ENCODE measurements around the gene DNAI1. TPM values are rescaled to one million over a fixed set of nuclear protein-coding genes. Genes with fewer than 3 reads are reported as not detected.

Gene DNAI1
- total RNA-seq, 2 donors from 2014 or later, result 0.23 TPM; not detected in 1

DNA sequence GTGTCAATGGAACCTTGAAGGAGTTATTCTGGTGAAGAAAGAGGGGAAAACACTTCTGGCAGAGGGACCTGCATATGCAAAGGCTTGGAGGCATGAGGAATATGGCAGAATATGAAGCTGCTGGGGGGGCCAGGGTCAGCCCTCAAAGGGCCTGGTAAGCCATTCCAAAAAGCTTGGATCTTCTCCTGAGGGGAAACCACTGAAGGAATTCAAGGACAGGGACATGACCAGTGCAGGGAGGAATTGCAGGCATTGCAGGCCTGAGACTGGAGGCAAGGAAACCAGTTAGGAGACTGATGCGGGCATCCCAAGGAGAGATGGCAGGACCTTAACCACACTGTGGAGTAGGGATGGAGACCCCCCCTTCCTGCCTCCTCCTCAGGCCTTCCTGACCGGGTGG, 42.8 kb downstream of the DNAI1 start:
- Mint-ChIP-seq H3K4me1 (ENCODE audit: low read depth) (peaks cover 15% of the 10 kb centered on the region), H3K4me3 (no peak overlapping the region), H3K36me3 (ENCODE audit: insufficient read depth in 2 of 2) (no peaks in the 10 kb centered on the region), H3K27me3 (ENCODE audit: low read depth) (peaks cover 14% of the 10 kb centered on the region), H3K9me3 (no peaks in the 10 kb centered on the region), H3K27ac (no peak overlapping the region)
- ATAC-seq (replicated peaks in 1 of 2), result no peak
- no peak for DNase-seq

DNA sequence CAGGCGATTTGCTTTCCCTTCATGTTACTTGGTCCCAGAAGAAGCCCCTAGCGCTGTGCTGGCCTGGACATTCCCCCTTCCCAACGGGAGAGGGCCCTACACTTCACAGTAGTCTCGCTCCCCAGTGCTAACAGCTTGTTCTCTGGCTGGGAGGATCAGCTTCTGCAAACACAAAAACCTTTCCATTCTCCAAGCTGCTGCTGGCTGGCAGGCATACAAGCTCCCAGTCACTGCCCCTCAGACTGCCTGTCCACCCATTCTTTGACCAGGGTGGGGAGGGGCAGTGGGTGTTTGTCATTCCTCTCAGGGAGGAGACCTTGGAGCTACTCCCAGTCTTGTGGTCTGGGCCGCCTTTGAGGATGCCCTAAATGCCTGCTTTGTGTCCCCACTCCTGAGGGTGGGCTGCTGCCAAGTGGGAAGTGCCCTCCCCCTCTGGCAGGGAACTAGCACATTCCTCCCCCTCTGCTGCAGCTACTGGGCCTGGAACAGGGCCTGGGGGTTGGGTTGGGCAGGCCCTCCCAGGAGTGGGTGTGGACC, 43.4 kb downstream of the DNAI1 start:
- Mint-ChIP-seq H3K36me3 (ENCODE audit: insufficient read depth in 2 of 2) (no peaks in the 10 kb centered on the region), H3K9me3 (no peaks in the 10 kb centered on the region), H3K27me3 (ENCODE audit: low read depth) (peaks cover 14% of the 10 kb centered on the region), H3K27ac (no peak overlapping the region), H3K4me1 (ENCODE audit: low read depth) (peaks cover 15% of the 10 kb centered on the region), H3K4me3 (no peak overlapping the region)
- DNase-seq, result no peak
- ATAC-seq (replicated peaks in 1 of 2), result no peak

DNA sequence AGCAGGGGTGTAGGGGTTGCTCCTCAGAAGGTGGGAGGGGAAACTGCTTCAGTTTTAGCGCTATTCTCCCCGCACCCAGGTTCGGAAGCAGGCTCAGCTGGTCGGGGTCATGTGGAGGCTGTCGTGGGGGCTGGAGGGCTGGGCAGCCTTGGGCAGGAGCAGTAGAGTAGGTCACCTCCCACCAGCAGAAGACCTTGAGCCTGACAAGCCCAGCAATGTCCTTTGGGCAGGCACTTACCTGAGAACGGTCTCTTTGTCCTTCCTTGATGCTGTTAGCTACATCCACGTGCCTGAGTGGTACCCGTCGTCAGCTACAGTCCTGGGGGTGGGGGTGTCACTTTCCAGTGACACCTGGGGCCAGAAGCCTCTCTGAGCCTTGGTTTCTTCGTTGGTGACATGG, 43.9 kb downstream of the DNAI1 start:
- H3K27me3 Mint-ChIP-seq (ENCODE audit: low read depth), result peaks cover 10% of the 10 kb centered on the region
- no peak overlapping the region for H3K4me3 Mint-ChIP-seq
- H3K9me3 Mint-ChIP-seq, result no peaks in the 10 kb centered on the region
- ATAC-seq (replicated peaks in 1 of 2) (no peak), DNase-seq (no peak)
- peaks cover 15% of the 10 kb centered on the region for H3K4me1 Mint-ChIP-seq (ENCODE audit: low read depth)
- no peaks in the 10 kb centered on the region for H3K36me3 Mint-ChIP-seq (ENCODE audit: insufficient read depth in 2 of 2)
- no peak overlapping the region for H3K27ac Mint-ChIP-seq

DNA sequence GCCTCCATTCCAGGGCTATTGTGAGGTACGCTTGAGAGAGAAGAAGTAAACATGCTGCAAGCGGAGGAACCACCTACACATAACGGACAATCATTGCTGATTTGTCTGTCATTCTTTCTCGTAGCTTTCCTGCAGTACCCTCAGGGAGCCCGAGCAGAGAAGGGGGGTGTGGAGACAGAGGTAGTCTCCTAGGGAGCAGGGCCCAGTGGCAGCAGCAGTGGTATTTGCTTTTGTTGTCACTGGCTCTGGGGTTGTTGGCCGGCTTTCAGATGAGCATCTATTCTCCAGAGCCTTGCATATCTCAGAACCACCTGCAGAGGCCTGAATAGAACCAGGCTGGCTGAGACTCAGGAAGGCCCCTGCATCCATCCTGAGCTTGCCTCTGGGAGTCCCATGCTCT, 44.3 kb downstream of the DNAI1 start:
- Mint-ChIP-seq H3K9me3 (no peaks in the 10 kb centered on the region), H3K27me3 (ENCODE audit: low read depth) (peaks cover 6% of the 10 kb centered on the region), H3K4me1 (ENCODE audit: low read depth) (peaks cover 15% of the 10 kb centered on the region), H3K27ac (no peak overlapping the region), H3K4me3 (no peak overlapping the region), H3K36me3 (ENCODE audit: insufficient read depth in 2 of 2) (no peaks in the 10 kb centered on the region)
- DNase-seq (no peak), ATAC-seq (replicated peaks in 1 of 2) (no peak)

DNA sequence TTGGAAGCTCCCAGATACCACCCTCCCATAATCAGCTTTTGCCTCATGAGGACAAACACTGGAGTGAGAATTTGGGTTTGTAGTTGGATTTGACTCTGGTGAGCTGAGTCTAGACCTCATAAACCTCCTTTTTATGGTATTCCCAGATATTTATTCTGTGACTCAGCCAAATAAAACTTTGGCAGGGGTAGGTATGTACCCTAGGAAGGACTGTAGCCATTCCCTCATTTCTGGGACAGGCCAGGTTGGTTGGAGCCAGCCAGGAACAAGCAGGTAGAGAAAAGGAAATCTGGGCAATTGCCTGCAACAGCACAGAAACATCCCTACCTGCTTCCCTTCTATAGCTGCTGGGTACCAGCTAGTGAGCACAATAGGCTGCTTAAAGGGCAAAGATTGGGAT, 44.8 kb downstream of the DNAI1 start:
- DNase-seq (no peak), ATAC-seq (replicated peaks in 1 of 2) (no peak)
- no peak overlapping the region for H3K27ac Mint-ChIP-seq
- H3K4me1 Mint-ChIP-seq (ENCODE audit: low read depth), result peaks cover 15% of the 10 kb centered on the region
- H3K4me3 Mint-ChIP-seq, result no peak overlapping the region
- H3K9me3 Mint-ChIP-seq, result no peaks in the 10 kb centered on the region
- H3K36me3 Mint-ChIP-seq (ENCODE audit: insufficient read depth in 2 of 2), result no peaks in the 10 kb centered on the region
- peaks cover 5% of the 10 kb centered on the region for H3K27me3 Mint-ChIP-seq (ENCODE audit: low read depth)

DNA sequence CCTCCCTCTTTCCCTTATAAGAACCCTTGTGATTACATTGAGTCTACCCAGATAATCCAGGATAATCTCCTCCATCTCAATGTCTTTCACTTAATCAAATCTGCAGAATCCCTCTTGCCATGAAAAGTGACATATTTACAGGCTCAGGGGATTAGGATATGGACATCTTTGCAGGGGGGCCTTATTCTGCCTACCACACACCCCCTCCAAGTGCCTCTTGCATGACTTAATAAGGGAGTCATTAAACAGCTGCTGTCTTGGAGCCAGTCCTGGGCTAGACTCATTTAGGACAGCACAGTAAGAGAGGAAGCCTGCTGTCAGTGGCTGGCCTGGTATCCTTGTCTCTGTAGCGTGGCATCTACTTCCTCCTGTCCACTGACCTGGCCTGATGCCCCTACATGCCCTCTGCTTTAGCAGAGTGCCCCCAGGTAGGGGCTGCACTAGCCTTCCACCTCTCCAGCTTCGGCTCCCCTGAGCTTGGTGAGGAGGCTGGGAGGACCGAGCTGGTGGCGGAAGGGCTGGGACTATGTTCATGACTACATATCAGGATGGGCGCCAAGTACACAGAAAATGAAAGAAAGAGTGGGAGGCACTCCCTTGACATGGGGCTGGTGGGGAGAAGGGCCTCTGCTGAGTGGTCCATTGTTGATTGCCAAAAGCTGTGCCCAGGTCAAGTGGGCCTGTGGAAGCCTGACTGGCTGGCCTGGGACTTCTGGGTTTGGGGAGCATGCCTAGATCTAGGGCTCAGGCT, 46.9 kb downstream of the DNAI1 start:
- Mint-ChIP-seq H3K27ac (no peak overlapping the region), H3K9me3 (no peaks in the 10 kb centered on the region), H3K27me3 (ENCODE audit: low read depth) (peaks cover 5% of the 10 kb centered on the region), H3K4me3 (no peak overlapping the region), H3K36me3 (ENCODE audit: insufficient read depth in 2 of 2) (no peaks in the 10 kb centered on the region), H3K4me1 (ENCODE audit: low read depth) (peaks cover 1% of the 10 kb centered on the region)
- ATAC-seq (replicated peaks in 1 of 2) (no peak), DNase-seq (no peak)

DNA sequence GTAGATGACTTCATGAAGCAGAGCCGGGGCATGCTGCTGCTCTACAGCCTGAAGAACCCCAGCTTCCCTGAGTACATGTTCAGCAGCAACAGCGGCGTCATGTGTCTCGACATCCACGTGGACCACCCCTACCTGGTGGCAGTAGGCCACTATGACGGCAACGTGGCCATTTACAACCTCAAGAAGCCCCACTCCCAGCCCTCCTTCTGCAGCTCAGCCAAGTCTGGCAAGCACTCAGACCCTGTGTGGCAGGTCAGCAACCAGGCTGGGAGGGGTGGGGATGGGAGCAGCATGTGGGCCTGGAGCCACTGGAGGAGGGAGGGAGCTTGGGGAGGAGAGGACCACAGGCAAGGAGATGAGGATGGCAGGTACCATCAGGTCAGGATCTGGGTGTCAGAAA, 48.0 kb downstream of the DNAI1 start:
- ATAC-seq (replicated peaks in 1 of 2) (no peak), DNase-seq (no peak)
- H3K36me3 Mint-ChIP-seq (ENCODE audit: insufficient read depth in 2 of 2), result no peaks in the 10 kb centered on the region
- H3K27me3 Mint-ChIP-seq (ENCODE audit: low read depth), result peaks cover 5% of the 10 kb centered on the region
- H3K4me1 Mint-ChIP-seq (ENCODE audit: low read depth), result no peaks in the 10 kb centered on the region
- H3K27ac Mint-ChIP-seq, result no peak overlapping the region
- H3K4me3 Mint-ChIP-seq, result no peak overlapping the region
- H3K9me3 Mint-ChIP-seq, result no peaks in the 10 kb centered on the region

DNA sequence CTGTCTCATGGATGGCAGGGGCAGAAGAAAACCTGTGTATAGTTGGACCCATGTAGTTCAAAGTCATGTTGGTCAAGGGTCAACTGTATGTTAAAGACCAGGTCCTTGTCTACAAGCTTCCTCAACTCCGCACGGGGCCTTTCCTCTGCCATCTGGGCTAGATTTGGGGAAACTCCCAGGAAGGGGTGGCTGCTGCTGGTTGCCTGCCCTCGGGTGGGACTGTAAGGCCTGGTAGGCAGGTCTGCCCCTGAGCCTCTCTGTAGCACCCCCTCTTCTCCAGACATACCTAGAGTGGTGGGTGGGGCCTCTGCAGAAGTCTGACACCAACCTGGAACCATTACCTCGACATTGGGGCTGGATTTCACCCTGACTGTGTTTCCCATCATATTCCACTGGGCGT, 49.0 kb downstream of the DNAI1 start:
- ATAC-seq (replicated peaks in 1 of 2), result no peak
- no peaks in the 10 kb centered on the region for H3K9me3 Mint-ChIP-seq
- H3K36me3 Mint-ChIP-seq (ENCODE audit: insufficient read depth in 2 of 2), result no peaks in the 10 kb centered on the region
- H3K27ac Mint-ChIP-seq, result no peak overlapping the region
- peaks cover 5% of the 10 kb centered on the region for H3K27me3 Mint-ChIP-seq (ENCODE audit: low read depth)
- H3K4me3 Mint-ChIP-seq, result no peak overlapping the region
- H3K4me1 Mint-ChIP-seq (ENCODE audit: low read depth), result no peaks in the 10 kb centered on the region
- no peak for DNase-seq

DNA sequence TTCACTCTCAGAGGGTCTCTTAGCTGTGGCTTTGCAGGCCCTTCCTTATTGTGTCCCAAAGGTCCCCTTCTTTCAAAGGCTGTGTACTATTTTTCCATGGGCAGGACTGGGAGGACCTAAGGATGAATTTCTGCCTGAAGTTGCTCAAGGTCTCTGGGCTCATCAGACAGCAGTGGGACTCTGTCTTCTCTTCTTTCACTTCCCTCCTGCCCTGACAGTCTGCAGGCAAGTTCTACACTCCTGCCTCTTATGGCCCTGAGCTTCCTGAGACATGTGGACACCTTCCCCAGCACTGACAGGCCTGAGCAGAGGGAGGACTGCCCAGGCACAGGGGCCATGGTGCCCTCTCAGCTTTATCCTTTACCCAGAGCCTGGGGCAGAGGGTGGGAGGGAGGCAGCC, 49.4 kb downstream of the DNAI1 start:
- H3K4me3 Mint-ChIP-seq, result no peak overlapping the region
- no peaks in the 10 kb centered on the region for H3K36me3 Mint-ChIP-seq (ENCODE audit: insufficient read depth in 2 of 2)
- DNase-seq, result no peak

DNA sequence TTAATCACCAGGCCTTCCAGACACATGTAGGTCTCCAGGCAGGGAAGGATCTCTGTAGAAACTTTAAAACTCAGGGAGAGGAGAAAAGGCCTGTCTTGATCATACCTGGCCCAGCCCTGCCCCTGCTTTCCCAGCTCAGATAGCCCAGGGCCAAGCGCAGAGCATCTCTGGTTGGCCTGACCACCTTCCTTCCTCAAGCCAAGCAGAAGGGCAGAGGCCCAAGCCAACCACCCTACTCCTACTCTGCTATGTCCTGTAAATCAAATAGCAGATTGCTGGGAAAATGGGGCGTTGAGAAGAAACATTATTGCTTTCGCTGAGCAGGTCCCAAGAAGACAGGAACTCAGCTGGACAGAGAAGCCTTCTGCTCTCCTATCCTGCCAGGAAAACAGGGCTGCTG, 49.9 kb downstream of the DNAI1 start:
- H3K27me3 Mint-ChIP-seq (ENCODE audit: low read depth), result peaks cover 5% of the 10 kb centered on the region
- H3K4me3 Mint-ChIP-seq, result no peak overlapping the region
- H3K4me1 Mint-ChIP-seq (ENCODE audit: low read depth), result no peaks in the 10 kb centered on the region
- no peak overlapping the region for H3K27ac Mint-ChIP-seq
- H3K9me3 Mint-ChIP-seq, result no peaks in the 10 kb centered on the region
- ATAC-seq (replicated peaks in 1 of 2) (no peak), DNase-seq (no peak)
- no peaks in the 10 kb centered on the region for H3K36me3 Mint-ChIP-seq (ENCODE audit: insufficient read depth in 2 of 2)

More for the DNA sequence above, 49.4 kb downstream of the DNAI1 start:
- Mint-ChIP-seq H3K27ac (no peak overlapping the region), H3K4me1 (ENCODE audit: low read depth) (no peaks in the 10 kb centered on the region), H3K9me3 (no peaks in the 10 kb centered on the region), H3K27me3 (ENCODE audit: low read depth) (peaks cover 5% of the 10 kb centered on the region)
- no peak for ATAC-seq (replicated peaks in 1 of 2)

DNA sequence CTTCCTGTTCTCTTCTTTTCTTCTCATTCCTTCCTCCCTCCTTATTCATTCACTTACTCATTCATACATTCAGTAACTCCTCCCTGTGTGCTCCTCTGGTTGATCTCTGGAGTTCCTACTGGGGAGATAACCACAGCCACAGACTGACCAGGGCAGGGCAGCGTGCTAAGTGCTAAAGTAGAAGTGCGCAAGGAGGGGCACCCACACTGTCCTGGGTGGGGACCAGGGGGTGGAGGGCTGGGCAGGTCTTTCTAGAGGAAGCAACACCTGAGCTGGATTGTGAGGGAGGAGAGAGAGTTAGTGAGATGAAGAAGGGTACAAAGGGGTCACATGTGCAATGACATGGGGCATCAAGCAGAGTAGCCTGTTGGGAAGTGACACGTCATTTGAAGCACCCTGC, 50.3 kb downstream of the DNAI1 start:
- no peak for ATAC-seq (replicated peaks in 1 of 2)
- Mint-ChIP-seq H3K36me3 (ENCODE audit: insufficient read depth in 2 of 2) (no peaks in the 10 kb centered on the region), H3K9me3 (no peaks in the 10 kb centered on the region), H3K27ac (no peak overlapping the region), H3K4me3 (no peak overlapping the region), H3K4me1 (ENCODE audit: low read depth) (no peaks in the 10 kb centered on the region), H3K27me3 (ENCODE audit: low read depth) (peaks cover 5% of the 10 kb centered on the region)
- no peak for DNase-seq

DNA sequence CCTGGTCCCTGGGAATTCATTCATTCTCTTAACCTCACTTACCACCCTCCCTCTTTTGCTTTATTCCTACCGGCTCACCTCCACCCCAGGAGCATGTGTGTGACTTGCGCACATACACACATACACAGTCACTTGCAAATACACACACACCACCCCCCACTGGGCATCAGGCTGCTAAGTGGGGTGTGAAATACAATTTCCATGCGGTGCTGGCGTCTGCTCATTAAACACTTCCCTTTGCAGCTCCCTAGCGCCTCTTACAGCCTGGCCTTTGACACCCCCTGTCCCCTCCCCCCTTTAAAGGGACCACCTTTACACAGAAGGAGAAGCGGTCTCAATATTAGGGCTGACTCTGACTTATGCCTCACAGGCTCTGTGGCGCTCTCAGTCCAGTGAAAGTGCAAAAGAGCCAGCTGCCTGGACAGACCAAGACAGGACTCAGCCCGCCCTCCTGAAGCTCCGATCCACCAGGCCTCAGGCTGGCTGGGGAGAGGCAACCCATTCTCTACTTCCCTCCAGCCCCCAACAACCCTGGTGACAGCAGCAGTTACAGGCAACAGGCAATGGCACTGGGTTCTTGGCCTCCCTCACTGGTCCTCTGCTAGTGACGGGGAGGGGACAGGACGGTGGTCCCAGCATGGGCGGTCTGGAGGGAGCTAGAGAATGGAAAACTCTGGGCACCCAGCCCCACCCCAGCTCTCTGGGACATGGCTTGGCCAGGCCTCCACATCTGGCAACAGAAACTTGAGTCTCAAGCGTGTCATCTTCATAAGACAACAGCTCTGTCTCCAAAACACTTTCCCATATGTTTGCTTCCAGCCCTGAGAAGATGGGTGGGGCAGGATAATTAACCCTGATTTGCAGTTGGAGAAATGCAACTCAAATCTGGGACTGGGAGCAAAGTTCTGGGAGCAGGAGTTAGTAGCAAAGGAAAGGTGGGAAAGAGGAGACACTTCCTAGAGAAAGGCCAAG, 52.2 kb downstream of the DNAI1 start:
- DNase-seq (no peak), ATAC-seq (replicated peaks in 1 of 2) (no peak)
- no peaks in the 10 kb centered on the region for H3K9me3 Mint-ChIP-seq
- no peak overlapping the region for H3K4me3 Mint-ChIP-seq
- H3K4me1 Mint-ChIP-seq (ENCODE audit: low read depth), result no peaks in the 10 kb centered on the region
- no peaks in the 10 kb centered on the region for H3K27me3 Mint-ChIP-seq (ENCODE audit: low read depth)
- no peaks in the 10 kb centered on the region for H3K36me3 Mint-ChIP-seq (ENCODE audit: insufficient read depth in 2 of 2)
- H3K27ac Mint-ChIP-seq, result no peak overlapping the region
